Midbrain (tissue), 1 donor: ENCODE measurements around the gene FOXK1.
A peak's percentile ranks its signal among the peaks of the same experiment; 100 is the strongest.

Experiments used
- DNase-seq: peaks from one replicate; lab custom pipeline; 2025; lab: John Stamatoyannopoulos, UW

Gene FOXK1

GRCh38 chr7:4722960-4723630, 41.0 kb downstream of the FOXK1 start:
- DNase-seq: no peak

GRCh38 chr7:4724648-4725013, 42.5 kb downstream of the FOXK1 start:
- no peak for DNase-seq

GRCh38 chr7:4725014-4725849, 43.1 kb downstream of the FOXK1 start:
- peak; percentile 90 for DNase-seq

GRCh38 chr7:4725850-4726450, 43.9 kb downstream of the FOXK1 start:
- DNase-seq: no peak

- no peak for DNase-seq
Measured at GRCh38 chr7:4726566-4726965, 44.5 kb downstream of the FOXK1 start.

- no peak for DNase-seq
Measured at GRCh38 chr7:4727914-4728705, 46.0 kb downstream of the FOXK1 start.

- no peak for DNase-seq
Measured at GRCh38 chr7:4729266-4729665, 47.2 kb downstream of the FOXK1 start.

- DNase-seq: no peak
Measured at GRCh38 chr7:4730276-4730675, 48.2 kb downstream of the FOXK1 start.

GRCh38 chr7:4730971-4731370, 48.9 kb downstream of the FOXK1 start:
- DNase-seq: no peak

GRCh38 chr7:4731803-4732202, 49.7 kb downstream of the FOXK1 start:
- no peak for DNase-seq

GRCh38 chr7:4733936-4734528, 51.9 kb downstream of the FOXK1 start:
- DNase-seq: no peak

GRCh38 chr7:4734587-4735345, 52.7 kb downstream of the FOXK1 start:
- DNase-seq: peak; percentile 57

- no peak for DNase-seq
Measured at GRCh38 chr7:4737300-4737699, 55.2 kb downstream of the FOXK1 start.

- peak; percentile 28 for DNase-seq
Measured at GRCh38 chr7:4738711-4739527, 56.8 kb downstream of the FOXK1 start.

GRCh38 chr7:4739528-4739992, 57.5 kb downstream of the FOXK1 start:
- peak; percentile 46 for DNase-seq

- no peak for DNase-seq
Measured at GRCh38 chr7:4740796-4741195, 58.7 kb downstream of the FOXK1 start.

GRCh38 chr7:4742051-4742573, 60.0 kb downstream of the FOXK1 start:
- peak; percentile 33 for DNase-seq

- no peak for DNase-seq
Measured at GRCh38 chr7:4742852-4743251, 60.8 kb downstream of the FOXK1 start.

GRCh38 chr7:4744391-4745264, 62.5 kb downstream of the FOXK1 start:
- peak; percentile 90 for DNase-seq
